Measurements from ENCODE around the gene POLA2. TPM values are rescaled to one million over a fixed set of nuclear protein-coding genes. Genes with fewer than 3 reads are reported as not detected.

Gene POLA2
- total RNA-seq, 5 donors from 2014 or later (not counting 1 experiment from before 2014, with no cell fraction given): 15.1 to 24.2 (median 20.4) TPM

- Mint-ChIP-seq H3K27me3 (peaks cover 0 to 5% of the 10 kb centered on the region in 2 donors), H3K9me3 (no peaks in the 10 kb centered on the region), H3K27ac (peak within 1 kb of the TSS in 1 of 2 donors; percentile 36), H3K36me3 (no peaks in the 10 kb centered on the region), H3K4me1 (peaks cover 8 to 13% (median 9%) of the 10 kb centered on the region in 3 donors), H3K4me3 (peak within 1 kb of the TSS; percentile 70 to 76 (median 74))
- DNase-seq: peak in 33 of 35 experiments; percentile 25 to 82 (median 55)
- peak; percentile 93 for ATAC-seq (replicated peaks in 1 of 4)
- no peaks in the 10 kb centered on the region for H3K36me3 ChIP-seq (ENCODE audit: control insufficient read depth in 2 of 2, extremely low read depth in 1 of 2, insufficient read depth in 1 of 2, low read length in 1 of 2)
- no peak within 1 kb of the TSS for H3K27ac ChIP-seq (ENCODE audit: low read length)
- H3K27me3 ChIP-seq (replicated peaks in 1 of 2; ENCODE audit: control insufficient read depth in 2 of 2, extremely low read depth in 1 of 2, insufficient read depth in 2 of 2, low read length in 1 of 2): peaks cover 0 to 22% of the 10 kb centered on the region in 2 experiments
- POLR2A ChIA-PET: interaction anchor here in 1 of 2 donors (0.6 kb wide), 2 partner anchors 19 to 483 kb away, joined by 3 to 5 read pairs; partner anchors contain the start of gene DPF2
- peak within 1 kb of the TSS; percentile 82 to 87 for H3K4me3 ChIP-seq (ENCODE audit: control insufficient read depth in 1 of 2, extremely low read depth in 1 of 2, low read length in 1 of 2)
- WGBS (ENCODE audit: insufficient coverage): under 1% methylated on average over 67 of the region's 74 CpGs
- CTCF ChIA-PET: interaction anchor here (0.7 to 4.6 kb wide), 9 partner anchors 18 to 804 kb away, joined by 3 to 64 read pairs (median 4); partner anchors contain the start of genes DPF2 (in 2 of the 2) and POLA2 (in 1 of the 2)
- peaks cover 0 to 19% of the 10 kb centered on the region in 2 experiments for H3K4me1 ChIP-seq (ENCODE audit: control insufficient read depth in 1 of 2, extremely low read depth in 1 of 2, insufficient read depth in 2 of 2, low read length in 2 of 2)
- no peaks in the 10 kb centered on the region for H3K9me3 ChIP-seq
These were observed 52.9 kb downstream of the POLA2 start, which contains the start of gene CDC42EP2 for GRCh38 chr11:65314501-65315203. CDC42EP2 (plus strand) TSS chr11:65314866; CDS start chr11:65320899, 6,033 bp downstream.

GRCh38 chr11:65315204-65315865 is 53.6 kb downstream of the POLA2 start:
- H3K27ac Mint-ChIP-seq: no peak overlapping the region
- ATAC-seq (replicated peaks in 1 of 4) (peak; percentile 61 to 69 (median 66)), DNase-seq (peak; percentile 15 to 89 (median 67))
- no peaks in the 10 kb centered on the region for H3K9me3 ChIP-seq
- under 1% methylated on average over 52 of the region's 59 CpGs for WGBS (ENCODE audit: insufficient coverage)
- no peaks in the 10 kb centered on the region for H3K36me3 ChIP-seq (ENCODE audit: control insufficient read depth in 2 of 2, extremely low read depth in 1 of 2, insufficient read depth in 1 of 2, low read length in 1 of 2)
- no peaks in the 10 kb centered on the region for H3K36me3 Mint-ChIP-seq
- peaks cover 0 to 26% of the 10 kb centered on the region in 2 experiments for H3K27me3 ChIP-seq (replicated peaks in 1 of 2; ENCODE audit: control insufficient read depth in 2 of 2, extremely low read depth in 1 of 2, insufficient read depth in 2 of 2, low read length in 1 of 2)
- peaks cover 0 to 19% of the 10 kb centered on the region in 2 experiments for H3K4me1 ChIP-seq (ENCODE audit: control insufficient read depth in 1 of 2, extremely low read depth in 1 of 2, insufficient read depth in 2 of 2, low read length in 2 of 2)
- H3K4me3 Mint-ChIP-seq: peak overlapping the region; percentile 70 to 76 (median 74)
- peaks cover 8 to 13% (median 9%) of the 10 kb centered on the region in 3 donors for H3K4me1 Mint-ChIP-seq
- H3K4me3 ChIP-seq (ENCODE audit: control insufficient read depth in 1 of 2, extremely low read depth in 1 of 2, low read length in 1 of 2): peak overlapping the region; percentile 82 to 87
- ChIA-PET POLR2A (interaction anchor here in 1 of 2 donors (0.5 to 0.6 kb wide), 3 partner anchors 18 to 482 kb away, joined by 3 to 5 read pairs (median 3); partner anchors contain the start of gene DPF2), CTCF (interaction anchor here (0.5 to 4.6 kb wide), 12 partner anchors 12 to 803 kb away, joined by 3 to 64 read pairs (median 4); partner anchors contain the start of genes DPF2 (in 2 of the 2) and POLA2 (in 1 of the 2))
- no peaks in the 10 kb centered on the region for H3K9me3 Mint-ChIP-seq
- H3K27ac ChIP-seq (ENCODE audit: low read length): no peak overlapping the region
- peaks cover 0 to 5% of the 10 kb centered on the region in 2 donors for H3K27me3 Mint-ChIP-seq

- 38% methylated on average over 7 of the region's 8 CpGs for WGBS (ENCODE audit: insufficient coverage)
- Histone ChIP-seq H3K9me3 (no peaks in the 10 kb centered on the region), H3K36me3 (ENCODE audit: control insufficient read depth in 2 of 2, extremely low read depth in 1 of 2, insufficient read depth in 1 of 2, low read length in 1 of 2) (no peaks in the 10 kb centered on the region), H3K4me3 (ENCODE audit: control insufficient read depth in 1 of 2, extremely low read depth in 1 of 2, low read length in 1 of 2) (peak overlapping the region in 1 of 2 donors; percentile 82), H3K27ac (ENCODE audit: low read length) (no peak overlapping the region), H3K27me3 (replicated peaks in 1 of 2; ENCODE audit: control insufficient read depth in 2 of 2, extremely low read depth in 1 of 2, insufficient read depth in 2 of 2, low read length in 1 of 2) (peaks cover 0 to 31% of the 10 kb centered on the region in 2 experiments), H3K4me1 (ENCODE audit: control insufficient read depth in 1 of 2, extremely low read depth in 1 of 2, insufficient read depth in 2 of 2, low read length in 2 of 2) (peaks cover 0 to 19% of the 10 kb centered on the region in 2 experiments)
- ATAC-seq (replicated peaks in 1 of 4): no peak
- H3K27me3 Mint-ChIP-seq: peaks cover 0 to 5% of the 10 kb centered on the region in 2 donors
- no peak overlapping the region for H3K27ac Mint-ChIP-seq
- ChIA-PET POLR2A (interaction anchor here (0.5 kb wide), 2 partner anchors 142 to 864 kb away, joined by 3 read pairs; no protein-coding TSS in a partner anchor), CTCF (interaction anchor here (0.6 to 4.6 kb wide), 9 partner anchors 17 to 179 kb away, joined by 3 to 64 read pairs (median 5); partner anchors contain the start of genes DPF2 (in 2 of the 2) and POLA2 (in 1 of the 2))
- peak overlapping the region; percentile 70 to 76 (median 74) for H3K4me3 Mint-ChIP-seq
- H3K9me3 Mint-ChIP-seq: no peaks in the 10 kb centered on the region
- peaks cover 8 to 13% (median 9%) of the 10 kb centered on the region in 3 donors for H3K4me1 Mint-ChIP-seq
- no peaks in the 10 kb centered on the region for H3K36me3 Mint-ChIP-seq
- no peak for DNase-seq
These were observed 54.1 kb downstream of the POLA2 start for GRCh38 chr11:65315866-65316226.

DNA sequence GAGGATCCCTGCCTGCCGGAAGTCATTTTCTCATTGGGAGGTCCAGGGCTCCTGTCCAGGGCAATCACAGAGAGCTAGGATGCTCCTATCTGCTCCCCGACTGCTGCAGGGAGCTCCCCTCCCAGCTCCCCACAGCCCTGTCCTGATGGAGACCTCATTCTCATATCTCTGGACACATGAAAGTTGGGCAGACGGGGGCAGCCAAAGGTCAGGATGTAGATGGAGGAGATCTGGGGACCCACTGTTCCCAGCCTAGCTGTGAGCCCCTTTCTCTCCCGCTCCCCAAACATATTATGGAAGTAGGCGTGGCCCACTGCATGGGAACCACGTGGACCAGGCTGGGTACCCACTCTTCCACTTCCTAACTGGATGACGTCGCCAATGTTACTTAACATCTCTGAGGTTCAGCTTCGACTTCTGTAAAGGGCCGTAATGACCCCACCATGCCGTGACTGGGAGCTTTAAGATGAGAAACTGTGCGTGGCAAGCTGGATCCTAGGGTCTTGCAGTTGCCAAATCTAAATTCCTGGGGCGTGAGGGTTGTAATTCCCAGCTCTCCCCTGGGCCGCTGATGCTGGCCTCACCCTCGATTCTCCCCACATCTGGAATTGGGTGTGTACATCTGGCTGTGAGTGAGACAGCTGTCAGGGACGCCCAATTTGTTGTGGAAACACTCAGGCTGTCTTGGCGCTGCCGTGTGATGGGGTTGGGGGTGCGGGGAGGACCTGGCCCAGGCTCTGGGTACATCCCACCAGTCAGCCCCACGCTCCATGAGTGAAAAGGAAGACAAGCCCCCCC is 54.7 kb downstream of the POLA2 start:
- Histone ChIP-seq H3K36me3 (ENCODE audit: control insufficient read depth in 2 of 2, extremely low read depth in 1 of 2, insufficient read depth in 1 of 2, low read length in 1 of 2) (no peaks in the 10 kb centered on the region), H3K27ac (ENCODE audit: low read length) (no peak overlapping the region), H3K9me3 (no peaks in the 10 kb centered on the region), H3K4me3 (ENCODE audit: control insufficient read depth in 1 of 2, extremely low read depth in 1 of 2, low read length in 1 of 2) (no peak overlapping the region), H3K27me3 (replicated peaks in 1 of 2; ENCODE audit: control insufficient read depth in 2 of 2, extremely low read depth in 1 of 2, insufficient read depth in 2 of 2, low read length in 1 of 2) (peaks cover 0 to 37% of the 10 kb centered on the region in 2 experiments), H3K4me1 (ENCODE audit: control insufficient read depth in 1 of 2, extremely low read depth in 1 of 2, insufficient read depth in 2 of 2, low read length in 2 of 2) (peaks cover 0 to 19% of the 10 kb centered on the region in 2 experiments)
- no peaks in the 10 kb centered on the region for H3K9me3 Mint-ChIP-seq
- H3K27me3 Mint-ChIP-seq: peaks cover 0 to 5% of the 10 kb centered on the region in 2 donors
- no peak for ATAC-seq (replicated peaks in 1 of 4)
- H3K4me1 Mint-ChIP-seq: peaks cover 8 to 13% (median 9%) of the 10 kb centered on the region in 3 donors
- peak overlapping the region; percentile 70 to 76 (median 74) for H3K4me3 Mint-ChIP-seq
- H3K36me3 Mint-ChIP-seq: no peaks in the 10 kb centered on the region
- WGBS (ENCODE audit: insufficient coverage): 71% methylated on average over 13 of the region's 20 CpGs
- no peak for DNase-seq
- CTCF ChIA-PET: interaction anchor here (0.6 to 4.6 kb wide), 6 partner anchors 13 to 123 kb away, joined by 3 to 64 read pairs (median 6); partner anchors contain the start of gene DPF2 (in 1 of the 2)
- no peak overlapping the region for H3K27ac Mint-ChIP-seq
- POLR2A ChIA-PET: interaction anchor here in 1 of 2 donors (0.5 kb wide), 1 partner anchor 863 kb away, joined by 3 read pairs; no protein-coding TSS in a partner anchor

DNA sequence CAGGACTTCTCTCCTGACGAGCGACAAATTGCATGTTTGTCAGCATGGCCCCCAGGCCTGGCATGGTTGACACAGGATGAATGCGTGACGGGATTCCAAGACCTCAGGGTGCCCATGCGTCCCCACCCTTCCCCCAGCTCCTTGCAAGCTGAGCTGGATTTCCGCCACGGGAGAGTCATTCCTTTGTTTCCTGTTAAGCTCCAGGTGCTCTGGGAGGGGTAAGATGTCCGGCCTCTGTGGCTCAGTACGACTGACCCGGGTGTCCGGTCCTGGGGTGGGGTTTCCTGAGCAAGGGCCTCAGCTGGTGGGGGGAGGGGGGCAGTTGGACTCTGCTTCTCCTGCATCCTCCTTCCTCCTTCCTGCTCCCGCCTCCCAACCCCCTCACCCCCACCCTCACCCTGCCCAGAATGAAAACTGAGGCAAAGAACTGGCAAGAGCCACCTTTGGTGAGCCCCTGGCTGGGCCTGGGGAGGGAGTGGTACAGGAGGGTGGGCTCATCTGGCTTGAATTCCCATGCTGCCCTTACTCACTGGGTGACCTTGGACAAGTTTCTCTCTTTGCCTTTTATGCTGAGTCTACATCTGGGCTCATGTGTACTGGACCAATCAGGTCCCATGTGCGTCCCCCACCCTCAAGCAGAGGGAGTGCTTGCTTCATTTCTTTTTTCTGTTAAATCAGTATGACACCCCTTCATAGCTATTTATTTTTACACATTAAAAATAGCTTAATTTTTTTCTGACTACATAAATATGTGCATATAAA is 55.4 kb downstream of the POLA2 start:
- no peaks in the 10 kb centered on the region for H3K9me3 ChIP-seq
- H3K27ac Mint-ChIP-seq: no peak overlapping the region
- DNase-seq (no peak), ATAC-seq (replicated peaks in 1 of 4) (no peak)
- H3K4me1 ChIP-seq (ENCODE audit: control insufficient read depth in 1 of 2, extremely low read depth in 1 of 2, insufficient read depth in 2 of 2, low read length in 2 of 2): peaks cover 0 to 19% of the 10 kb centered on the region in 2 experiments
- no peak overlapping the region for H3K4me3 ChIP-seq (ENCODE audit: control insufficient read depth in 1 of 2, extremely low read depth in 1 of 2, low read length in 1 of 2)
- H3K27ac ChIP-seq (ENCODE audit: low read length): no peak overlapping the region
- ChIA-PET POLR2A (no interaction called here), CTCF (interaction anchor here (0.5 to 4.6 kb wide), 6 partner anchors 10 to 205 kb away, joined by 3 to 64 read pairs (median 5); partner anchors contain the start of genes DPF2 (in 1 of the 2) and TM7SF2 (in 1 of the 2))
- H3K27me3 Mint-ChIP-seq: peaks cover 0 to 7% of the 10 kb centered on the region in 2 donors
- H3K4me3 Mint-ChIP-seq: peak overlapping the region in 1 of 3 donors; percentile 74
- no peaks in the 10 kb centered on the region for H3K36me3 Mint-ChIP-seq
- peaks cover 8 to 13% (median 9%) of the 10 kb centered on the region in 3 donors for H3K4me1 Mint-ChIP-seq
- 92% methylated on average over 4 of the region's 13 CpGs for whole genome bisulfite sequencing (ENCODE audit: insufficient coverage)
- peaks cover 0 to 45% of the 10 kb centered on the region in 2 experiments for H3K27me3 ChIP-seq (replicated peaks in 1 of 2; ENCODE audit: control insufficient read depth in 2 of 2, extremely low read depth in 1 of 2, insufficient read depth in 2 of 2, low read length in 1 of 2)
- no peaks in the 10 kb centered on the region for H3K36me3 ChIP-seq (ENCODE audit: control insufficient read depth in 2 of 2, extremely low read depth in 1 of 2, insufficient read depth in 1 of 2, low read length in 1 of 2)
- no peaks in the 10 kb centered on the region for H3K9me3 Mint-ChIP-seq

Data from T-cell (primary cell).